ENCODE measurements around the gene ZNF816.

GRCh38 chr19:52981329-52981728, 18.6 kb upstream of the ZNF816 start:
- no peak for TF ChIP-seq CTCF (IDR thresholded peaks at IDR 0.05)
- TF ChIP-seq POLR2A (IDR thresholded peaks at IDR 0.05) = no peak

Data from esophagus squamous epithelium (tissue), 4 donors.